Mucosa of descending colon (tissue), 3 donors: Measurements from ENCODE around the gene ABLIM2. TPM values are rescaled to one million over a fixed set of nuclear protein-coding genes. Genes with fewer than 3 reads are reported as not detected.

ENCODE experiments used
- ATAC-seq: fragments of 200-7000 bp; cut with Tn5 transposase; one replicate; pipeline ENCODE4 v1.9.1; 2020; ENCODE audit warnings: mild to moderate bottlenecking, moderate library complexity
- DNase-seq, 3 donors: peaks; one replicate each; pipeline ENCODE4 v3.0.0-alpha.2; 2020
- H3K36me3 ChIP-seq: fragments of 200-600 bp; one replicate; pipeline ENCODE4 v1.8.0; 2021; ENCODE audit warnings: low read depth, mild to moderate bottlenecking
- H3K4me1 ChIP-seq: fragments of 200-600 bp; one replicate; pipeline ENCODE4 v1.8.0; 2021; ENCODE audit warnings: low read depth, mild to moderate bottlenecking
- H3K4me3 ChIP-seq: fragments of 200-600 bp; one replicate; pipeline ENCODE4 v1.8.0; 2021; ENCODE audit warnings: mild to moderate bottlenecking
- H3K9me3 ChIP-seq: fragments of 200-600 bp; one replicate; pipeline ENCODE4 v1.8.0; 2021; ENCODE audit warnings: mild to moderate bottlenecking
- CTCF ChIP-seq: fragments of 200-600 bp; IDR thresholded peaks from one replicate; pipeline ENCODE4 v1.8.0; 2022; ENCODE audit warnings: antibody characterized with exemption, mild to moderate bottlenecking
- intact Hi-C, 2 donors: fragments of 100-400 bp; cut with DNase I in 1 of 2; cut with micrococcal nuclease in 1 of 2; formaldehyde crosslinking; loops; one replicate each; pipeline versions ENCODE4 v1.11.0 to v1.11.1; 2022; cut with DNase I, micrococcal nuclease
- total RNA-seq, 3 donors: library from RNA; stranded (reverse); fragmentation: NEBNext Ultra II Directional in 2 of 3; extraction: Animal tissue kit (Norgen Biotek cat#: 25700) in 2 of 3; gene quantifications; one replicate each; pipeline versions ENCODE4 v1.2.1 to v1.2.4, GENCODE V29; 2021 to 2023
- donor health status: DM: no; HTN: no; CAD: no; lungs with moderate emphysema.
- donor health status: DM: no; HTN: no; CAD: no.
- donor health status: DM: no; HTN: yes; CAD: no.

The ABLIM2 gene
- total RNA-seq, 3 donors from 2014 or later = 15.0 to 15.8 (median 15.5) TPM

- Histone ChIP-seq H3K4me1 (peaks cover 9% of the 10 kb centered on the region), H3K4me3 (peak overlapping the region; percentile 42), H3K36me3 (no peaks in the 10 kb centered on the region), H3K9me3 (no peaks in the 10 kb centered on the region)
- no peak for TF ChIP-seq CTCF
- intact Hi-C loops = no loop called here
- DNase-seq (peak in 1 of 3 donors; percentile 67), ATAC-seq (peak; percentile 8)
Observed at GRCh38 chr4:8157944-8158709, 486 bp downstream of the ABLIM2 start.

GRCh38 chr4:8157496-8157895 lies 1.1 kb downstream of the ABLIM2 start:
- no peak for ATAC-seq
- peaks cover 9% of the 10 kb centered on the region for H3K4me1 ChIP-seq
- H3K36me3 ChIP-seq = no peaks in the 10 kb centered on the region
- intact Hi-C loops = no loop called here
- H3K9me3 ChIP-seq = no peaks in the 10 kb centered on the region
- TF ChIP-seq CTCF = no peak
- no peak overlapping the region for H3K4me3 ChIP-seq
- peak; percentile 28 to 67 (median 41) for DNase-seq

GRCh38 chr4:8156617-8157016 lies 2.0 kb downstream of the ABLIM2 start:
- peaks cover 9% of the 10 kb centered on the region for H3K4me1 ChIP-seq
- H3K9me3 ChIP-seq = no peaks in the 10 kb centered on the region
- peak in 1 of 3 donors; percentile 43 for DNase-seq
- no peak for ATAC-seq
- intact Hi-C loops = no loop called here
- no peak overlapping the region for H3K4me3 ChIP-seq
- H3K36me3 ChIP-seq = no peaks in the 10 kb centered on the region
- no peak for TF ChIP-seq CTCF

- peaks cover 9% of the 10 kb centered on the region for H3K4me1 ChIP-seq
- no peak for TF ChIP-seq CTCF
- no peak overlapping the region for H3K4me3 ChIP-seq
- ATAC-seq (no peak), DNase-seq (peak in 1 of 3 donors; percentile 24)
- no peaks in the 10 kb centered on the region for H3K36me3 ChIP-seq
- intact Hi-C loops = no loop called here
- H3K9me3 ChIP-seq = no peaks in the 10 kb centered on the region
Observed at GRCh38 chr4:8155660-8156421, 2.8 kb downstream of the ABLIM2 start.

- no peak for ATAC-seq
- no peaks in the 10 kb centered on the region for H3K9me3 ChIP-seq
Observed at GRCh38 chr4:8155048-8155447, 3.6 kb downstream of the ABLIM2 start.

More at GRCh38 chr4:8155048-8155447, 3.6 kb downstream of the ABLIM2 start:
- peaks cover 7% of the 10 kb centered on the region for H3K4me1 ChIP-seq
- no peaks in the 10 kb centered on the region for H3K36me3 ChIP-seq
- DNase-seq = no peak
- intact Hi-C loops = no loop called here
- H3K4me3 ChIP-seq = no peak overlapping the region
- TF ChIP-seq CTCF = no peak
